Kidney epithelial cell (primary cell): ENCODE measurements around the gene IRS4. TPM values are rescaled to one million over a fixed set of nuclear protein-coding genes. Genes with fewer than 3 reads are reported as not detected.

Experiments used
- DNase-seq: peaks from one replicate; pipeline ENCODE4 v3.0.0-alpha.2; 2010; ENCODE audit warnings: low read depth
- H3K27me3 ChIP-seq: 2 replicates; pipeline ENCODE4 v1.6.0; 2011; ENCODE audit warnings: low read length; ENCODE audit not compliant: control insufficient read depth, insufficient read depth
- H3K36me3 ChIP-seq: 2 replicates; pipeline ENCODE4 v1.5.1; 2011; ENCODE audit warnings: low read length; ENCODE audit not compliant: control insufficient read depth, insufficient read depth
- H3K4me3 ChIP-seq: 2 replicates; pipeline ENCODE4 v1.5.1; 2011; ENCODE audit warnings: low read depth, mild to moderate bottlenecking, control low read depth, low read length
- total RNA-seq: library from RNA; depleted of rRNA; stranded (reverse); fragments of >200 nt; gene quantifications from 2 replicates; pipeline ENCODE4 v1.2.3, GENCODE V29; 2015
- TF ChIP-seq, protein P1 (sequence below): IDR thresholded peaks from 2 replicates; pipeline ENCODE4 v1.5.1; 2011; ENCODE audit warnings: mild to moderate bottlenecking, moderate library complexity, low read length, control low read depth, inconsistent platforms; ENCODE audit not compliant: insufficient read depth, poor library complexity, severe bottlenecking

The IRS4 gene
- total RNA-seq, 1 donor from 2014 or later: not detected

DNA sequence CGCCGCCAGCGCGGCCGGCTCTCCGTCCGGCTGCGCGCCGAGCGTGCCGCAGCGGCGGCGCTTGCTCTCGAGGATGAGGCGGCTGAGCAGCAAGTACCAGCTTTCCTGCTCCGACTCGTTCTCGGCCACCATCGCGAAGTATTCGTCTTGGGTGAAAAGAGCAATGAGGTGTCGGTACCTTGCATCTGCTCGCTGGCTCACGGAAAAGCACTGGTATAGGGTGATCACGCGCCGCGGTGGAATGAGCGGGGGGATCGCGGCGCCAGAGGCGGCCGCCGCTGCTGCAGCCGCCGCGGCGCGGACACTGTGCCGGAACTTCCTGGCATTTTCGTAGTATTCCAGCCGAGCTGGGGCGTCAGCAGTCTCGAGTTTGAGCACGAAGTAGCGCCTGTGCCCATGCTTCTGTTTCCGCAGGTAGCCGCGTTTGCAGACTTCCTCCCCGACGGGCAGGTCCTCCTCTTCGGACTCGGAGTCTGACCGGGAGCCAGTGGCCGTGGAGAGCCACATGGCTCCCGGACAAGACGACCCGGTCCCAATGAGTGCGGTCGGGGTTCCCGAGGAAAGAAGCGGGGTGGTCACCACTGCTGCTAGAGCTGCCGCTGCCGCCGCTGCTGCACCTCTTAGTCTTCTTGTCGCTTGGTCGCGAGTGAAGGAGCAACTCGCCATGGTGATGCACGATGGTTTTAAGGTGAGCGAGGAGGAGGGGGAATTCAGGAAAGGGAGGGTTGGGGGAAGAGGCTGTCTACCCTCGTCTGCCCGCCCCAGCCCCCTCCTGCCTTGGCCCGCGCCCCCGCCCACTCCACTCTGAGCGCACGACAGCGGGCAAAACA is 469 bp downstream of the IRS4 start:
- peak overlapping the region; percentile 35 for H3K4me3 ChIP-seq
- no peak for DNase-seq
- H3K27me3 ChIP-seq: peaks cover 59% of the 10 kb centered on the region
- TF ChIP-seq, protein P1, sequence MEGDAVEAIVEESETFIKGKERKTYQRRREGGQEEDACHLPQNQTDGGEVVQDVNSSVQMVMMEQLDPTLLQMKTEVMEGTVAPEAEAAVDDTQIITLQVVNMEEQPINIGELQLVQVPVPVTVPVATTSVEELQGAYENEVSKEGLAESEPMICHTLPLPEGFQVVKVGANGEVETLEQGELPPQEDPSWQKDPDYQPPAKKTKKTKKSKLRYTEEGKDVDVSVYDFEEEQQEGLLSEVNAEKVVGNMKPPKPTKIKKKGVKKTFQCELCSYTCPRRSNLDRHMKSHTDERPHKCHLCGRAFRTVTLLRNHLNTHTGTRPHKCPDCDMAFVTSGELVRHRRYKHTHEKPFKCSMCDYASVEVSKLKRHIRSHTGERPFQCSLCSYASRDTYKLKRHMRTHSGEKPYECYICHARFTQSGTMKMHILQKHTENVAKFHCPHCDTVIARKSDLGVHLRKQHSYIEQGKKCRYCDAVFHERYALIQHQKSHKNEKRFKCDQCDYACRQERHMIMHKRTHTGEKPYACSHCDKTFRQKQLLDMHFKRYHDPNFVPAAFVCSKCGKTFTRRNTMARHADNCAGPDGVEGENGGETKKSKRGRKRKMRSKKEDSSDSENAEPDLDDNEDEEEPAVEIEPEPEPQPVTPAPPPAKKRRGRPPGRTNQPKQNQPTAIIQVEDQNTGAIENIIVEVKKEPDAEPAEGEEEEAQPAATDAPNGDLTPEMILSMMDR: no peak
- H3K36me3 ChIP-seq: no peaks in the 10 kb centered on the region

DNA sequence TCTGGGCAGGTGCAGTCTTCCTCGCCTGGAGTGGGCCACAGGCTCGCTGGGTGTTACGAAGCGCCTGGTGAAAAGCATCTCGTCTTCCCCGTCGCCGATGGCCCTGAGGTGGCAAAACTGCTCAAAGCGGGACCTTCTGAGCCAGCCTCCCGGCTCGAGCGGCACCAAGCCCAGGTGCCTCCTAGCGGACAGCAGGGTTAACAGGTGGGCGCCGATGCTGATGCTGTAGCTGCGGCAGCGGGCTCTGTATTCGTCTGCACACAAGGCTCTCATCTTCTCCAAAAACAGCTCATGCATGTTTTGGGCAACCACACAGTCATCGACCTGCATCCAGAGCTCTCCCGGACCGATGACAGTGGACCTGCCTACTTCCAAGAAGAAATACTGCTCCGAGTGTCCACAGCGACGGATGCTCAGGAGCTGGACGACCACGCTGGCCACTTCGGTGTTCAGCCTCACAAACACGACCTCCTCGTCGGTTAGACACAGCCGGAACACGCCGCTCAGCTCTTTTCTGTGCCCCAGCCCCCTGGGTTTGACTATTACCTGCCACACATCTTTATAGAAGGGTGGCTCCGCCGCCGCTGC is 1.2 kb downstream of the IRS4 start:
- H3K36me3 ChIP-seq: no peaks in the 10 kb centered on the region
- TF ChIP-seq, protein P1: peak; percentile 28
- no peak for DNase-seq
- H3K27me3 ChIP-seq: peaks cover 59% of the 10 kb centered on the region
- no peak overlapping the region for H3K4me3 ChIP-seq

DNA sequence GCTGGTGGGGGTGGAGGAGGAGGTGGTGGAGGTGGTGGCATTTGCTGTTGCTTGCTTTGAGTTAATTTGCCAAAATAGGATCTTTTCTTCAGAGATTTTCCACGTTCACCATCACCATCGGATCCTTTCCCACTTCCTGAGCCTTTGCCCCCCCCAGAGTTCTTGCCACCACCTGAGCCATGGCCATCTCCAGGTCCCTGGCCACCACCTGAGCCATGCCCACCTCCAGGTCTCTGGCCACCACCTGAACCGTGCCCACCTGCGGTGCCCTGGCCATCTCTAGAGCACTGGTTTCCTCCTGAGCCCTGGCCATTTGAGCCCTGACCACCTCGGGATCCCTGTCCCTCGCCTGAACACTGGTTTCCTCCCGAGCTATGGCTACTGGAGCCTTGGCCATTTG is 1.9 kb downstream of the IRS4 start:
- no peak overlapping the region for H3K4me3 ChIP-seq

DNA sequence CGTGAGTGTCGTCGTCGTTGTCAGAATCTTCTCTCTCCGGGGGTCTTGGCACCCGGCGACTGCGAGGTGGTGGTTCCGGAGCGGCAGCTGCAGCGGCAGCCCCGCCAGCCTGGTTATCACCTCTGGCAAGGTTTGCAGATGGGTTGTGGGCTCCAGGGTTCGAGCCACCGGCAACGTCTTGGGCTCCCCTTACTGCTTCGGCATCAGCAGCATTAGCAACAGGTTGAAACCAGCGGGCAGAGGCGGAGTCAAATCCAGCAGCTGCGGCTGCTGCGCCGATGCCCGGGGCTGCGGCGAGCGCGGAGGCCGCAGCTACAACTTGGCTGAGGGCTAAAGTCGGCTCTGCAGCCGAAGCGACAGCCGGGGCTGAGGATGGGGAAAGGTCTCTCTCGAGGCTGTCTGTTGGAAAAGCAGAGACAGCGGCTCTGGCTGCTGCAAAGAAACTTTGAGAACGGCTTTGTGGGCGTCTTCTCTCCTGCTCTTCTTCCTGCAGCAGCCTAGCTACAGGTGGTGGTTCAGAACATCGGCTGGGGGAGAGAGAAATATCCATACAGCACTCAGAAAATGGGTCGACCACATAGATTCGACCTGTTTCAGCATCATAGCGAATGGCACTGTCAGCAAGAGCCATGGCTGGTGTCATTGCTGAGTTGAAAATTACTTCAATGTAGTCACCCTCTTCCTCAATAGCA is 3.6 kb downstream of the IRS4 start:
- Histone ChIP-seq H3K27me3 (peaks cover 62% of the 10 kb centered on the region), H3K4me3 (no peak overlapping the region), H3K36me3 (no peaks in the 10 kb centered on the region)
- no peak for DNase-seq
- TF ChIP-seq, protein P1: no peak

More for the DNA sequence above, 1.9 kb downstream of the IRS4 start:
- TF ChIP-seq, protein P1: no peak
- DNase-seq: no peak
- Histone ChIP-seq H3K27me3 (peaks cover 59% of the 10 kb centered on the region), H3K36me3 (no peaks in the 10 kb centered on the region)

DNA sequence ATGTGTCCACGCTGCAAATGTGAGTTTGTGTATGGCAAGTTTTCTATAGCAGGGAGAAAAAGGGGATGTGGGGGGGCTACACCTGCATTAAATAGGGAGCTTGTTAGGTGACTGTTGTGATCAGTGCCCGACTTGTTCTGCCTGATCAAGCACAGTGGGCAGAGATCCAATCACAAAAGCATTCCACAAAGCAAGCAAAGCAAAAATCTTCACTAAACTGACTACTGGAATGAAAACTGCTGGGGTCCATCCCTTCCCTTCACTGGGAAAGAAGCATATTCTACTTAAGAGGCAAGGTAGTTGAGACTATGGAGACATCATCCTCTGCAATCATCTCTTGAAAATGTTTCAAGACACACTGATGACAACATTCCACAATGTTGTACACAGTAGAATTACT is 5.2 kb downstream of the IRS4 start:
- TF ChIP-seq, protein P1: no peak
- Histone ChIP-seq H3K4me3 (no peak overlapping the region), H3K36me3 (no peaks in the 10 kb centered on the region), H3K27me3 (peaks cover 47% of the 10 kb centered on the region)
- DNase-seq: no peak
